Thyroid gland (tissue), 4 donors: Measurements from ENCODE around the gene IL2RA.

Experiments used
- CTCF ChIP-seq, 6 experiments: fragments of 200-600 bp in 3 of 6; fragments of 450-650 bp in 3 of 6; sonication (generic) in 3 of 6; IDR thresholded peaks; one replicate each; pipeline ENCODE4 v1.5.1; 2016 to 2019; ENCODE audit warnings: antibody characterized with exemption in 6 of 6, mild to moderate bottlenecking in 2 of 6, inconsistent platforms in 1 of 6, moderate library complexity in 1 of 6
- POLR2A ChIP-seq, 2 donors: fragments of 450-650 bp; IDR thresholded peaks; one replicate each; pipeline ENCODE4 v1.6.1; 2017; ENCODE audit warnings: antibody characterized with exemption in 2 of 2, mild to moderate bottlenecking in 2 of 2, moderate library complexity in 1 of 2

GRCh38 chr10:6020826-6021225 is 41.3 kb downstream of the IL2RA start:
- TF ChIP-seq POLR2A (IDR thresholded peaks at IDR 0.05) (no peak), CTCF (IDR thresholded peaks at IDR 0.05) (no peak)
